Measurements from ENCODE around the gene GRIK4.

GRIK4 gene

DNA sequence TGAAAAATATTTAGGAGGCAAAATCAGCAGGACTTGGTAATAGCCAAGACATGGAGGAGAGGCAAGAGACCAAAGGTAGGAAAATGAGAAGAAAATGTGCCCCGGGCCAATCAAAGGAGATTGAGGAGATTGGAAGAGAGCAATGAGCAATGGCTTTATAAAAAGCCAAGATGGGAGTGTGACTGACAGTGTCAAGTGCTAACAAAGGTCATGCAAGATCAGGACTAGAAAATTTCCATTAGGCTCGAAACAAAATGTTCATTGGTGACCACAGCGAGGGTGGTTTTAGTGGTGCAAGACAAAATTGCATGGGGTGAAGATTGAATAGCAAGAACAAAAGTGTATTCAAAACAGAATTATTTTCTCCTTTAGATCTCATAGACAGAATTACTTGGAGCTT, 467.2 kb downstream of the GRIK4 start:
- H3K4me1 ChIP-seq (ENCODE audit: control insufficient read depth in 2 of 2, insufficient read depth in 2 of 2, low read length in 2 of 2) = no peaks in the 10 kb centered on the region
- no peaks in the 10 kb centered on the region for H3K9me3 ChIP-seq (ENCODE audit: control insufficient read depth in 2 of 2, low read length in 2 of 2)
- peaks cover 0 to 8% of the 10 kb centered on the region in 2 donors for H3K27me3 ChIP-seq (ENCODE audit: control insufficient read depth in 2 of 2, insufficient read depth in 2 of 2, low read length in 2 of 2)
- no peak overlapping the region for H3K27ac ChIP-seq (ENCODE audit: low read depth in 2 of 2, low read length in 2 of 2)
- H3K36me3 ChIP-seq (ENCODE audit: control insufficient read depth in 2 of 2, insufficient read depth in 2 of 2, low read length in 2 of 2) = no peaks in the 10 kb centered on the region
- no peak overlapping the region for H3K9ac ChIP-seq (ENCODE audit: low read depth in 1 of 2, low read length in 2 of 2)
- H3K4me3 ChIP-seq (ENCODE audit: low read length in 2 of 2) = no peak overlapping the region

DNA sequence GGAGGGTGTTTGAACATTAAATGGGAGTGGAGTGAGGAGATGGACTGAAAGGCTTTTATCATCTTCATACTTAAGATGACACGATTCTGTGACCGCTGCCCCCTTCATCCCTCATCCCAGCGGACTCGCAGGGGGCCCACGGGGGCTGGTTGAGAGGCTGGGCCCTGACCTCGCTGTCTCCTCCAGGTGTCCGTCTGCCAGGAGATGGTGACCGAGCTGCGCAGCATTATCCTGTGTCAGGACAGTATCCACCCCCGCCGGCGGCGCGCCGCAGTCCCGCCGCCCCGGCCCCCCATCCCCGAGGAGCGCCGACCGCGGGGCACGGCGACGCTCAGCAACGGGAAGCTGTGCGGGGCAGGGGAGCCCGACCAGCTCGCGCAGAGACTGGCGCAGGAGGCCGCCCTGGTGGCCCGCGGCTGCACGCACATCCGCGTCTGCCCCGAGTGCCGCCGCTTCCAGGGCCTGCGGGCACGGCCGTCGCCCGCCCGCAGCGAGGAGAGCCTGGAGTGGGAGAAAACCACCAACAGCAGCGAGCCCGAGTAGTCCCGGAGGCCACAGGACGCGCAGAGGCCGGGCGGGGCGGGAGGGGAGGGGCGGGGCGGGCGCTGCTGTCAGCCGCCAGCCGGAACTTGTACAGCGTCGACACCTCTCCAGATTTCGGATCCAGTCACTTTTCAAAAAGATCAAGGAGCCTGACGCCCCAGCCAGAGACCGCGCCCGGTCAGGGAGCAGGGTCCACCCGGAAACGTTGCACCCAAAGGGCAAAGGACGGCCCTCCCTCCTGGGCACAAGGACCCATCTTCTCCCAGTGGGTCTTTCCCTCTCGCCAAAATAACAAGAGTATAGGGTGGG, 474.4 kb downstream of the GRIK4 start:
- H3K9ac ChIP-seq (ENCODE audit: low read depth in 1 of 2, low read length in 2 of 2) = peak overlapping the region in 1 of 2 donors; percentile 23
- H3K36me3 ChIP-seq (ENCODE audit: control insufficient read depth in 2 of 2, insufficient read depth in 2 of 2, low read length in 2 of 2) = no peaks in the 10 kb centered on the region
- no peak overlapping the region for H3K27ac ChIP-seq (ENCODE audit: low read depth in 2 of 2, low read length in 2 of 2)
- peak overlapping the region; percentile 48 to 51 for H3K4me3 ChIP-seq (ENCODE audit: low read length in 2 of 2)
- no peaks in the 10 kb centered on the region for H3K9me3 ChIP-seq (ENCODE audit: control insufficient read depth in 2 of 2, low read length in 2 of 2)
- peaks cover 4 to 6% of the 10 kb centered on the region in 2 donors for H3K4me1 ChIP-seq (ENCODE audit: control insufficient read depth in 2 of 2, insufficient read depth in 2 of 2, low read length in 2 of 2)
- H3K27me3 ChIP-seq (ENCODE audit: control insufficient read depth in 2 of 2, insufficient read depth in 2 of 2, low read length in 2 of 2) = peaks cover 0 to 2% of the 10 kb centered on the region in 2 donors

DNA sequence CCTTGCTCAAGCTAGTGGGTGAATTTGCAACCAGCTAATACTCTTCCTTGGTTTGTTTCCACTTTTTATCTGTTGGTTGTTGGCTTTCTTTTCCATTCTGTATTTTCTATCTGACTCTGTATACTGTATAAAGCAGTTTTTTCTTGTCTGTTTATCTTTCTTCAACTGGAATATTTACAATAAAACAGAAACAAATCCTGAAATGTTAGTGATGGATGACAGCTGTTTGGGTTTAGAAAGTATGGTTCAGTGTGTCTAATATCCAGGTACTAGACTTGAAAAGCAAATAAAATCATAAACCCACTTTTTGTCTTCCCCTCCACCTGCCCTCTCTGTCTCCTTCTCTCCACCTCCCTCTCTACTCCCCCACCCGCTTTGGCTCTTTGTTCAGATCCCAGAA, 477.1 kb downstream of the GRIK4 start:
- H3K9me3 ChIP-seq (ENCODE audit: control insufficient read depth in 2 of 2, low read length in 2 of 2) = no peaks in the 10 kb centered on the region
- H3K27me3 ChIP-seq (ENCODE audit: control insufficient read depth in 2 of 2, insufficient read depth in 2 of 2, low read length in 2 of 2) = peaks cover 0 to 3% of the 10 kb centered on the region in 2 donors
- no peak overlapping the region for H3K9ac ChIP-seq (ENCODE audit: low read depth in 1 of 2, low read length in 2 of 2)

DNA sequence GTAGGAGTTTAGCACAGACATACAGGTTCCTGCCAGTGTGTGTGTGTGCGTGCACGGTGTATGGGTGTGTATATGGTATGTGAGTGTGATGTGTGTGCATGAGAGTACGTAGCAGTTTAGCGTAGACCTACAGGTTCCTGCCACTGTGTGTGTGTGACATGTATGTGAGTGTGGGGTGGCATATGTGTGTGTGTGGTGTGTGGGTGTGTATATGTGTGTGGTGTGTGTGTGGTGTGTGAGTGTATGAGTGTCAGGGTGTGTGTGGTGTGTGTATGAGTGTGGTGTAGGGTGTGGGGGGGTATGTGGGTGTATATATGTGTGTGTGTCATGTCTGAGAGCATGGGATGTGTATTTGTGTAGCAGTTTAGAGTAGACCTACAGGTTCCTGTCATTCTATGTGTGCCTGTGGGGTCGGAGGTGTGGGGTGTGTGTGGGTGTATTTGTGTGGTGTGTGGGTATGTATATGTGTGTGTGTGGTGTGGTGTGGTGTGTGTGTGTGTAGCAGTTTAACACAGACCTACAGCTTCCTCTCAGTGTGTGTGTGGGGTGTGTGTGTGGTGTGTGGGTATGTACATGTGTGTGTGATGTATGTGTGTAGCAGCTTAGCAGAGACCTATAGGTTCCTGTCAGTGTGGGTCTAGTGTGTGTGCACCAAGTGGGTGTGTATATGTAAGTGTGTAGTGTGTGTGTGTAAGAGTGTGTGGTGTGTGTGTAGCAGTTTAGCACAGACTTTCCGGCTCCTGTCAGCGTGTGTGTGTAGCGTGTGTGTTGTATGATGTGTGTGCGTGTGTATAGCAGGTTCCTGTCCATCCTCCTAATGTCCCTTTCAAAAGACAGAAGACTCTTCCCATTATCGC, 480.5 kb downstream of the GRIK4 start:
- H3K27me3 ChIP-seq (ENCODE audit: control insufficient read depth in 2 of 2, insufficient read depth in 2 of 2, low read length in 2 of 2) = peaks cover 0 to 3% of the 10 kb centered on the region in 2 donors
- no peak overlapping the region for H3K4me3 ChIP-seq (ENCODE audit: low read length in 2 of 2)
- no peaks in the 10 kb centered on the region for H3K4me1 ChIP-seq (ENCODE audit: control insufficient read depth in 2 of 2, insufficient read depth in 2 of 2, low read length in 2 of 2)
- H3K9ac ChIP-seq (ENCODE audit: low read depth in 1 of 2, low read length in 2 of 2) = no peak overlapping the region
- H3K9me3 ChIP-seq (ENCODE audit: control insufficient read depth in 2 of 2, low read length in 2 of 2) = no peaks in the 10 kb centered on the region
- no peaks in the 10 kb centered on the region for H3K36me3 ChIP-seq (ENCODE audit: control insufficient read depth in 2 of 2, insufficient read depth in 2 of 2, low read length in 2 of 2)
- H3K27ac ChIP-seq (ENCODE audit: low read depth in 2 of 2, low read length in 2 of 2) = no peak overlapping the region

More for the DNA sequence above, 477.1 kb downstream of the GRIK4 start:
- H3K4me1 ChIP-seq (ENCODE audit: control insufficient read depth in 2 of 2, insufficient read depth in 2 of 2, low read length in 2 of 2) = peaks cover 4 to 6% of the 10 kb centered on the region in 2 donors
- H3K36me3 ChIP-seq (ENCODE audit: control insufficient read depth in 2 of 2, insufficient read depth in 2 of 2, low read length in 2 of 2) = no peaks in the 10 kb centered on the region
- H3K27ac ChIP-seq (ENCODE audit: low read depth in 2 of 2, low read length in 2 of 2) = no peak overlapping the region
- H3K4me3 ChIP-seq (ENCODE audit: low read length in 2 of 2) = no peak overlapping the region

DNA sequence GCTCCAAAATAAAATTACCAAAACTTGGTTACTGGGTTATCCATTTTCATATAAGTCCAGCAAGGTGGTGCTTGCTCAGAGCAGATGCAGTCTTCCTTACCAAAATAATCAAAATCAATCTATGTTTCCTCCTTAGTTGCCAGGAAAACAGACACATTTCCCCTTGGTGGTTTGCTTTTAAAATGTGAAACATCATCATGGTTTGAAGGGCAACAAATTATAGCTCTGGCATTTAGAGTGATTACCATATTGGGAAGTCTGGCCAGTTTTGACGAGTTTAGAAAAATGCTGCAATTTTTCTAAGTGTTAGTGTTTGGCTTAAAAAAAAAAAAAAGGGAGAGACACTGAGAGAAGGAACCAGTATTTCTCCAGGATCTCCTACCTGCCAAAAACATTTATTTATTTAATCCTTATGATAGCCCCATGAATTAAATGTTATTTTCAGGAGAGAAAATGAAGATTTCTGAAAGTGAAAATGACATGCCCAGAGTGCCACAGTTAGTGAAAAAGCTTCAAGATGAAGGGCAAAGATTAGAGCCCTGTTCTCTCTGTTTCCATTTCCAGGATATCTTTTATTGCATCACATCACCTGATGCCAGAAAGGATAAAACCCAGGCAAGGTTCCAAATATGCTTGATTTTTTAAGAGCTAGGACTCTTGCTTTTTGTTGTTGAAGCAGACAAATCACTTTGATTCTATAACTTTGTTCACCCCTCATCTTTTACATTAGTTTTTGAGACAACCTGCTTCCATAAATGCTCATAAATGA, 482.7 kb downstream of the GRIK4 start:
- no peaks in the 10 kb centered on the region for H3K4me1 ChIP-seq (ENCODE audit: control insufficient read depth in 2 of 2, insufficient read depth in 2 of 2, low read length in 2 of 2)
- H3K4me3 ChIP-seq (ENCODE audit: low read length in 2 of 2) = no peak overlapping the region
- H3K9me3 ChIP-seq (ENCODE audit: control insufficient read depth in 2 of 2, low read length in 2 of 2) = no peaks in the 10 kb centered on the region
- peaks cover 0 to 3% of the 10 kb centered on the region in 2 donors for H3K27me3 ChIP-seq (ENCODE audit: control insufficient read depth in 2 of 2, insufficient read depth in 2 of 2, low read length in 2 of 2)
- H3K27ac ChIP-seq (ENCODE audit: low read depth in 2 of 2, low read length in 2 of 2) = no peak overlapping the region
- no peak overlapping the region for H3K9ac ChIP-seq (ENCODE audit: low read depth in 1 of 2, low read length in 2 of 2)
- no peaks in the 10 kb centered on the region for H3K36me3 ChIP-seq (ENCODE audit: control insufficient read depth in 2 of 2, insufficient read depth in 2 of 2, low read length in 2 of 2)

DNA sequence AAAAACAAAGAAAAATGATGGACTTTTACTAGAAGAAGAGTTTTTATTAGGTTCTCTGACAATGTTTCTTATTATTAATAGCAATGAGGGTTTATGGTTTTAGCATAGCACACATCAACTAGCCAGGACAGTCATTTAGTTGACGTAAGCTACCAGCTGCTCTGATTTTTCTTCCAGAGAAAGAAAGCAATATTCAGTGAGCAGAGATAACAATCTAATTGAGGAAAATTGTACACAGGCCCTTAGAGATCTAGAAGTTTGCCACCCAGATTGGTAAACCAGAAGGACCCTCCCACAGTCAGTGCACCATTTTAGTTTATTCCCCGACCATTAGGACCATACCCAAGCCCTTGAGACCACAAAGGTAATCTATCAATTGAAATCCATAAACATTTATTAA, 483.6 kb downstream of the GRIK4 start:
- H3K4me1 ChIP-seq (ENCODE audit: control insufficient read depth in 2 of 2, insufficient read depth in 2 of 2, low read length in 2 of 2) = no peaks in the 10 kb centered on the region
- H3K27ac ChIP-seq (ENCODE audit: low read depth in 2 of 2, low read length in 2 of 2) = no peak overlapping the region
- H3K9ac ChIP-seq (ENCODE audit: low read depth in 1 of 2, low read length in 2 of 2) = no peak overlapping the region
- H3K27me3 ChIP-seq (ENCODE audit: control insufficient read depth in 2 of 2, insufficient read depth in 2 of 2, low read length in 2 of 2) = peaks cover 0 to 3% of the 10 kb centered on the region in 2 donors
- no peak overlapping the region for H3K4me3 ChIP-seq (ENCODE audit: low read length in 2 of 2)
- no peaks in the 10 kb centered on the region for H3K36me3 ChIP-seq (ENCODE audit: control insufficient read depth in 2 of 2, insufficient read depth in 2 of 2, low read length in 2 of 2)
- H3K9me3 ChIP-seq (ENCODE audit: control insufficient read depth in 2 of 2, low read length in 2 of 2) = no peaks in the 10 kb centered on the region

DNA sequence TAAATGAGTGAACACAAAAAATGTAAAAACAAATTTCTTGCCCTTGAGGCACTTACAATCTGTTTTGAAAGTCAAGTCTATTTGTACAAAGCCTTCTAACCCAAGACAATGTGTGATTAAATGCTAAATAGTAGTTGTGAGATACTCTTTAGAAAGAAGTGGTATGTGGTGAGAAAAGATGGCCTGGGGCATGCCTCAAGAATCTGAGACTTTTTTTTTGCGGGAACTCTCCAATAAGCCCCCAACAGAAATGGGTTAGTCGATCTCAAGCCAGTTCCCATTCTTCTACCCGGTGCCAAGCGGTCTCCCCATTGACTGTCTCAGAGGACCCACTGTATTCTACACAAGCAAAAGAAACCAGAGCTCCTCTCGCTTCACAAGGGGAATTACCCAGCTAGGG, 485.4 kb downstream of the GRIK4 start:
- no peaks in the 10 kb centered on the region for H3K9me3 ChIP-seq (ENCODE audit: control insufficient read depth in 2 of 2, low read length in 2 of 2)
- no peaks in the 10 kb centered on the region for H3K36me3 ChIP-seq (ENCODE audit: control insufficient read depth in 2 of 2, insufficient read depth in 2 of 2, low read length in 2 of 2)
- H3K9ac ChIP-seq (ENCODE audit: low read depth in 1 of 2, low read length in 2 of 2) = no peak overlapping the region
- no peak overlapping the region for H3K27ac ChIP-seq (ENCODE audit: low read depth in 2 of 2, low read length in 2 of 2)
- H3K4me1 ChIP-seq (ENCODE audit: control insufficient read depth in 2 of 2, insufficient read depth in 2 of 2, low read length in 2 of 2) = no peaks in the 10 kb centered on the region
- H3K4me3 ChIP-seq (ENCODE audit: low read length in 2 of 2) = no peak overlapping the region
- H3K27me3 ChIP-seq (ENCODE audit: control insufficient read depth in 2 of 2, insufficient read depth in 2 of 2, low read length in 2 of 2) = peaks cover 0 to 3% of the 10 kb centered on the region in 2 donors

DNA sequence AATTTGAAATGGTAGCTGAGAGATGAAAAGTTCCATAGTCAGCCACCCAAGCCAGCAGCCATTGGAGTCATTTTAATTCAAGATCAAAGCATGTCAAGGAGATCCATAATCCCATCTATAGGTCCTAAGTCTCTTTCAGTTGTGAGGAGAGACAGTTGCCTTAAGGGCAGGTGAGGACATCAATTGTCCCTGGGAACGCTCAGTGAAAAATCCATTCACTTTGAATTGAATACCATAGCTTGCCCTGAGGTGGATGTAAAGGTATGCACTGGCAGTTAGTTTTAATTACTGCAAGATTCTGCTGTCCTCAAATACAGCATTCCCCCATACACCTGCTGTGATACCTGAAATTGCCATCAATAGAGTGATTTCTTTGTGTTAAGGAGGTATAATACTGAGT, 487.0 kb downstream of the GRIK4 start:
- no peaks in the 10 kb centered on the region for H3K4me1 ChIP-seq (ENCODE audit: control insufficient read depth in 2 of 2, insufficient read depth in 2 of 2, low read length in 2 of 2)
- H3K4me3 ChIP-seq (ENCODE audit: low read length in 2 of 2) = no peak overlapping the region
- H3K36me3 ChIP-seq (ENCODE audit: control insufficient read depth in 2 of 2, insufficient read depth in 2 of 2, low read length in 2 of 2) = no peaks in the 10 kb centered on the region
- H3K27me3 ChIP-seq (ENCODE audit: control insufficient read depth in 2 of 2, insufficient read depth in 2 of 2, low read length in 2 of 2) = no peaks in the 10 kb centered on the region
- no peaks in the 10 kb centered on the region for H3K9me3 ChIP-seq (ENCODE audit: control insufficient read depth in 2 of 2, low read length in 2 of 2)
- no peak overlapping the region for H3K9ac ChIP-seq (ENCODE audit: low read depth in 1 of 2, low read length in 2 of 2)
- H3K27ac ChIP-seq (ENCODE audit: low read depth in 2 of 2, low read length in 2 of 2) = no peak overlapping the region

DNA sequence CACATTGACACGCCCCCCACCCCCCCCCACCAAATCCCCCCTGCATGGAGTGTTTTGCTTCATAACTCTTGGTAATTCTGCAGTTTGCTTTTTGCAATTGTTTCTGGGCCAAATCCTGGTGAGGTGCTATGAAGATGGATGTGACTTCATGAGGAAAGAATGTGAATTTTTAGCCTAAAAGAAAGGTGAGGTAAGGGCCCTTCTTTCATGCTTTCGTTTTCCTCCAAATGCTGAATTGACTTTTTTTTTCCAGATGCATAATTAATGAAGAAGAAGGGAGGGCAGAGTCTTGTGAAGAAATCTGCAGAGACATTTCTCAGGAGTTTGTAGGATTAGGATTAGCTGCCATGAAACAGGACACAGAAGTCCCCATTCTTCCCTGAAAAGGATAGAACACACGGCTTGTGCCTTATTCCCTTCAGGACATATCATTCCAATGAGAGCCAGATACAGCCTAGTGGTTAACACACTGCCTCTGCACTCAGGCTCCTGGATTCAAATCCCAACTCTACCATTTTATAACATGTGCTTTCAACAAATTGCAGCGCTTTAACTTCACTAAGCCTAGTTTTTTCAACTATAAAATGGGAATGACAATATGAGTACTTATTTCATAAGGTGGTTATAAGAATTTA, 492.8 kb downstream of the GRIK4 start:
- H3K27me3 ChIP-seq (ENCODE audit: control insufficient read depth in 2 of 2, insufficient read depth in 2 of 2, low read length in 2 of 2) = no peaks in the 10 kb centered on the region
- no peak overlapping the region for H3K27ac ChIP-seq (ENCODE audit: low read depth in 2 of 2, low read length in 2 of 2)
- H3K4me3 ChIP-seq (ENCODE audit: low read length in 2 of 2) = no peak overlapping the region
- H3K36me3 ChIP-seq (ENCODE audit: control insufficient read depth in 2 of 2, insufficient read depth in 2 of 2, low read length in 2 of 2) = no peaks in the 10 kb centered on the region
- H3K4me1 ChIP-seq (ENCODE audit: control insufficient read depth in 2 of 2, insufficient read depth in 2 of 2, low read length in 2 of 2) = no peaks in the 10 kb centered on the region
- H3K9me3 ChIP-seq (ENCODE audit: control insufficient read depth in 2 of 2, low read length in 2 of 2) = no peaks in the 10 kb centered on the region
- no peak overlapping the region for H3K9ac ChIP-seq (ENCODE audit: low read depth in 1 of 2, low read length in 2 of 2)

Data from mucosa of rectum (tissue), 2 donors.